GM12872 (cell line): ENCODE results near the gene AHSG.

Source experiments
- CTCF ChIP-seq: IDR thresholded peaks from 3 replicates; pipeline ENCODE4 v1.5.1; 2011; ENCODE audit warnings: low read depth, mild to moderate bottlenecking, low read length, moderate library complexity; ENCODE audit not compliant: insufficient read depth

AHSG gene

DNA sequence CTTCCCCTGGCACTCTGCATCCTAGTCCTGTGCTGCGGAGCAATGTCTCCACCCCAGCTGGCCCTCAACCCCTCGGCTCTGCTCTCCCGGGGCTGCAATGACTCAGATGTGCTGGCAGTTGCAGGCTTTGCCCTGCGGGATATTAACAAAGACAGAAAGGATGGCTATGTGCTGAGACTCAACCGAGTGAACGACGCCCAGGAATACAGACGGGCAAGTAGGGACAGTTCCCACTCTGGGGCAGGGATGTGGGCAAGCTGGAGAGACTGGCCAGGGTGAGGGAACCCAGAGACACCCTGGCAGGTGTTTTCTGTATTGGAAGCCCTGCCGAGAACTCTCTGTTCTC, 27.6 kb downstream of the AHSG start:
- TF ChIP-seq CTCF: no peak

- no peak for TF ChIP-seq CTCF
Observed at GRCh38 chr3:186640929-186641328, 28.1 kb downstream of the AHSG start.

GRCh38 chr3:186642014-186642413, 29.2 kb downstream of the AHSG start:
- no peak for TF ChIP-seq CTCF

DNA sequence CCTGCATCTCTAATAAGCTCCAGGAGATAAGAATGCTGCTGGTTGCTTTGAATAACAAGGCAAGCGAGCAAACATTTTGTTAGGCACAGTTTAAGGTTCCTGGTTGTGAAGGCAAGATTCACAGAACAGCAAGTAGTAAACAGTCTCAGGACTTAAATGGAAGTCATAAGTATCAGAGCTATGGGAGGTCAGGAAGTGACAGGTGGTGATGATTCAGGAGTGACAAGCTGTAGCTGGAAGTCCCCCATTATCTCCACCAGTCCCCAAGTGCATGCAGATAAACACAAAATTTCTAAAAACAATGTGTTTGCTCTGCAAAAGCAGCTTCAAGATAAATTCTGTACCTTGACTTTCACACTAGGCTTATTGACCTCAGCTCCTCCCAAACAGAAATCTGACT, 30.6 kb downstream of the AHSG start:
- no peak for TF ChIP-seq CTCF

GRCh38 chr3:186644683-186645082, 31.8 kb downstream of the AHSG start:
- TF ChIP-seq CTCF: no peak

DNA sequence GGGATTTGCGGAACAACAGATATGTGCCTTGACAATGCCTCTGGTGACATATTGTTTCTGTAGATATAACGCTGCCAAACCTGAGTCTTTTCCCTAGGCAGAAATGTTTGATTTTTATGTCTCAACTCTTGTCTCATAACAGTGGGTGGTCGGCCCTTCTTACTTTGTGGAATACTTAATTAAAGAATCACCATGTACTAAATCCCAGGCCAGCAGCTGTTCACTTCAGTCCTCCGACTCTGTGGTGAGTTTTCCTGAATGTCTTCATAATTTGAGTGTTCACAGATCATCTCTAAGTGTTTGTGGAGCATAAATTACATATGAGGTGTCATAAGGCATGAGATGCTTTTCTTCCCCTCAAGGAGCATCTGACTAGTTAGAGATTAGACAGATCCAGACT, 33.2 kb downstream of the AHSG start:
- no peak for TF ChIP-seq CTCF

DNA sequence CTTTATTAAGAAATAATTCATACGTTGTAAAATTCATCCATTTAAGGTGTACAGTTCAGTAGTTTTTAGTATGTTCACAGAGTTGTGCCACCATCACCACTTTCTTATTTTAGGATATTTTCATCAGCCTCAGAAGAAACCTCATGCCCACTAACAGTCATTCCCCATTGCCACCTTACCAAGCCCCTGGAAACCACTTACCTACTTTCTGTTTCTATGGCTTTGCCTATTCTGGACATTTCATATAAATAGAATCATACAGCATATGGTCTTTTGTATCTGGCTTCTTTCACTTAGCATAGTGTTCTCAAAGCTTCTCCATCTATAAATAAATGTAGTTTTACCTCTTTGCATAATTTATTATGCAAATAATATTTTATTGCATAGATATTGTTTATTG, 34.0 kb downstream of the AHSG start:
- no peak for TF ChIP-seq CTCF

- TF ChIP-seq CTCF: no peak
Observed at GRCh38 chr3:186648851-186649250, 36.0 kb downstream of the AHSG start.
